H1 (cell line): ENCODE measurements around the gene ST6GALNAC3. TPM values are rescaled to one million over a fixed set of nuclear protein-coding genes. Genes with fewer than 3 reads are reported as not detected.

Experiments
- CTCF ChIA-PET: fragments of 300-600 bp; sonication (Branson Sonifier 250); formaldehyde crosslinking; loops from one replicate; lab custom pipeline; 2021; ENCODE audit not compliant: partially characterized antibody; lab: Charles Lee
- POLR2A ChIA-PET: fragments of 300-600 bp; sonication (Branson Sonifier 250); formaldehyde crosslinking; loops from one replicate; lab custom pipeline; 2021; ENCODE audit warnings: inconsistent platforms; ENCODE audit not compliant: partially characterized antibody; lab: Charles Lee
- DNase-seq, 2 experiments: peaks; one replicate each; pipeline versions ENCODE4 v3.0.0 to v3.0.0-alpha.2; 2010 to 2022; ENCODE audit warnings: low spot score in 2 of 2, low read depth in 1 of 2, mixed read lengths in 1 of 2
- FAIRE-seq: peaks from 2 replicates; lab custom pipeline; 2011; peaks lifted over from hg19 to GRCh38; lab: Jason Lieb, UNC
- H2AFZ ChIP-seq: 2 replicates; pipeline ENCODE4 v1.8.1; 2012; ENCODE audit warnings: low read length, inconsistent platforms
- H2AK5ac ChIP-seq: 2 replicates; pipeline ENCODE4 v1.6.1; 2013; ENCODE audit warnings: low read depth, low read length
- H2BK120ac ChIP-seq: replicated peaks from 2 replicates; pipeline ENCODE3; 2013; ENCODE audit warnings: low read depth, low read length, inconsistent platforms
- H2BK12ac ChIP-seq: 2 replicates; pipeline ENCODE4 v1.6.1; 2013; ENCODE audit warnings: low read depth, low read length
- H2BK15ac ChIP-seq: 2 replicates; pipeline ENCODE4 v1.6.1; 2013; ENCODE audit warnings: low read length
- H2BK20ac ChIP-seq: 2 replicates; pipeline ENCODE4 v1.6.1; 2013; ENCODE audit warnings: low read length
- H2BK5ac ChIP-seq: 2 replicates; pipeline ENCODE4 v1.6.1; 2013; ENCODE audit warnings: low read depth, low read length
- H3K14ac ChIP-seq: 2 replicates; pipeline ENCODE4 v1.6.1; 2013; ENCODE audit warnings: inconsistent platforms; ENCODE audit not compliant: insufficient read length
- H3K18ac ChIP-seq: 2 replicates; pipeline ENCODE4 v1.6.1; 2013; ENCODE audit warnings: low read length; ENCODE audit errors: extremely low read depth
- H3K23ac ChIP-seq: 2 replicates; pipeline ENCODE4 v1.6.1; 2013; ENCODE audit warnings: inconsistent platforms; ENCODE audit not compliant: insufficient read length
- H3K23me2 ChIP-seq: 2 replicates; pipeline ENCODE4 v1.6.1; 2013; ENCODE audit warnings: low read depth, low read length
- H3K27ac ChIP-seq: 2 replicates; pipeline ENCODE4 v1.6.1; 2011; ENCODE audit warnings: low read depth, low read length, inconsistent platforms
- H3K27me3 ChIP-seq, 4 experiments: replicated peaks in 1 of 4; 1 replicate in 1 of 4; 2 replicates in 3 of 4; pipeline versions ENCODE4 v1.6.1 to v1.8.1; 2011 to 2013; ENCODE audit warnings: low read length in 3 of 4, mild to moderate bottlenecking in 3 of 4, inconsistent platforms in 2 of 4, mixed read lengths in 2 of 4, moderate library complexity in 1 of 4; ENCODE audit not compliant: control insufficient read depth in 3 of 4, insufficient read depth in 3 of 4; ENCODE audit errors: extremely low read depth in 1 of 4
- H3K36me3 ChIP-seq, 4 experiments: 2 replicates each; pipeline versions ENCODE4 v1.6.1 to v1.8.1; 2011 to 2013; ENCODE audit warnings: mild to moderate bottlenecking in 4 of 4, low read length in 3 of 4, moderate library complexity in 2 of 4, control low read depth in 1 of 4, inconsistent platforms in 1 of 4; ENCODE audit not compliant: insufficient read depth in 4 of 4, control insufficient read depth in 2 of 4
- H3K4ac ChIP-seq: replicated peaks from 2 replicates; pipeline ENCODE3; 2013; ENCODE audit warnings: low read length, low read depth, mixed read lengths, inconsistent platforms; ENCODE audit not compliant: insufficient read length
- H3K4me1 ChIP-seq, 4 experiments: replicated peaks in 1 of 4; 1 replicate in 1 of 4; 2 replicates in 3 of 4; pipeline versions ENCODE4 v1.6.1 to v1.8.1; 2011 to 2013; ENCODE audit warnings: low read length in 3 of 4, inconsistent platforms in 2 of 4, mixed read lengths in 1 of 4; ENCODE audit not compliant: insufficient read depth in 4 of 4, control insufficient read depth in 3 of 4
- H3K4me2 ChIP-seq, 2 experiments: 2 replicates each; pipeline versions ENCODE4 v1.6.1 to v1.8.1; 2011 to 2013; ENCODE audit warnings: low read depth in 2 of 2, low read length in 2 of 2, control low read depth in 1 of 2, inconsistent platforms in 1 of 2, mild to moderate bottlenecking in 1 of 2; ENCODE audit not compliant: insufficient read depth in 1 of 2
- H3K4me3 ChIP-seq, 4 experiments: fragments of 200-600, 300-600 bp in 1 of 4; sonication (generic), shearing (Covaris generic), sonication (Bioruptor Twin) in 1 of 4; 2 replicates each; pipeline versions ENCODE4 v1.5.1 to v1.8.1; 2011 to 2016; ENCODE audit warnings: low read length in 4 of 4, low read depth in 3 of 4, control low read depth in 2 of 4, inconsistent platforms in 2 of 4, mild to moderate bottlenecking in 2 of 4, mixed read lengths in 1 of 4, moderate library complexity in 1 of 4; ENCODE audit not compliant: insufficient read depth in 2 of 4; ENCODE audit errors: extremely low read depth in 1 of 4
- H3K56ac ChIP-seq: replicated peaks from 2 replicates; pipeline ENCODE3; 2013; ENCODE audit warnings: low read depth, mild to moderate bottlenecking, mixed read lengths, low read length, inconsistent platforms; ENCODE audit not compliant: insufficient read length
- H3K79me1 ChIP-seq: 2 replicates; pipeline ENCODE4 v1.6.1; 2013; ENCODE audit warnings: low read depth, low read length, control low read depth
- H3K79me2 ChIP-seq, 2 experiments: 2 replicates each; pipeline versions ENCODE4 v1.6.1 to v1.8.1; 2012 to 2013; ENCODE audit warnings: low read length in 2 of 2, mild to moderate bottlenecking in 2 of 2, inconsistent platforms in 1 of 2; ENCODE audit not compliant: insufficient read depth in 2 of 2, control insufficient read depth in 1 of 2
- H3K9ac ChIP-seq, 4 experiments: replicated peaks in 1 of 4; 1 replicate in 1 of 4; 2 replicates in 3 of 4; pipeline versions ENCODE4 v1.6.1 to v1.8.1; 2011 to 2013; ENCODE audit warnings: low read depth in 3 of 4, low read length in 3 of 4, control low read depth in 2 of 4, mild to moderate bottlenecking in 2 of 4, moderate library complexity in 2 of 4, inconsistent platforms in 1 of 4; ENCODE audit errors: extremely low read depth in 1 of 4
- H3K9me3 ChIP-seq, 2 experiments: 2 replicates each; pipeline versions ENCODE4 v1.6.1 to v1.8.1; 2012 to 2013; ENCODE audit warnings: mild to moderate bottlenecking in 2 of 2, moderate library complexity in 2 of 2, control low read depth in 1 of 2, inconsistent platforms in 1 of 2, low read depth in 1 of 2, low read length in 1 of 2, mixed read lengths in 1 of 2; ENCODE audit not compliant: insufficient read depth in 2 of 2
- H4K20me1 ChIP-seq, 2 experiments: replicated peaks in 1 of 2; 2 replicates each; pipeline versions ENCODE3 to v1.8.1; 2011 to 2013; ENCODE audit warnings: inconsistent platforms in 2 of 2, low read length in 2 of 2, mild to moderate bottlenecking in 1 of 2; ENCODE audit not compliant: insufficient read depth in 2 of 2, control insufficient read depth in 1 of 2
- H4K5ac ChIP-seq: 2 replicates; pipeline ENCODE4 v1.6.1; 2013; ENCODE audit warnings: low read length, low read depth, mixed read lengths, inconsistent platforms; ENCODE audit not compliant: insufficient read length
- H4K8ac ChIP-seq: 2 replicates; pipeline ENCODE4 v1.8.0; 2013; ENCODE audit warnings: mild to moderate bottlenecking, moderate library complexity, low read length, inconsistent platforms; ENCODE audit not compliant: insufficient read depth; ENCODE audit errors: extremely low read depth
- H4K91ac ChIP-seq: replicated peaks from 2 replicates; pipeline ENCODE3; 2013; ENCODE audit warnings: low read length, mixed read lengths, inconsistent platforms; ENCODE audit not compliant: insufficient read length
- EGR1 ChIP-seq: IDR thresholded peaks from 2 replicates; pipeline ENCODE4 v1.6.1; 2011; ENCODE audit warnings: low read depth, low read length, borderline replicate concordance
- RFX5 ChIP-seq: IDR thresholded peaks from 2 replicates; pipeline ENCODE4 v1.6.1; 2011; ENCODE audit warnings: low read depth, low read length, improper control_type of control experiment, borderline replicate concordance
- SIN3A ChIP-seq, 2 experiments: IDR thresholded peaks in 1 of 2; conservative IDR thresholded peaks in 1 of 2; 2 replicates each; pipeline ENCODE4 v1.6.1; 2011 to 2012; ENCODE audit warnings: low read length in 2 of 2, improper control_type of control experiment in 1 of 2, low read depth in 1 of 2, mild to moderate bottlenecking in 1 of 2
- YY1 ChIP-seq: IDR thresholded peaks from 2 replicates; pipeline ENCODE4 v1.6.1; 2011; ENCODE audit warnings: low read depth, mild to moderate bottlenecking, low read length
- WGBS, 2 experiments: shearing (Covaris generic) in 1 of 2; methylation state at CpG; one replicate each; pipeline versions ENCODE4 v1.1.6 to v1.1.7; 2013 to 2015; ENCODE audit warnings: low lambda C conversion rate in 2 of 2, mixed read lengths in 2 of 2, inconsistent platforms in 1 of 2, low coverage in 1 of 2, missing lambda C conversion rate in 1 of 2; ENCODE audit not compliant: insufficient replicate concordance in 2 of 2, insufficient coverage in 1 of 2, insufficient read length in 1 of 2; ENCODE audit errors: extremely low coverage in 1 of 2, missing lambda C conversion rate in 1 of 2; 5-methylcytosine and 5-hydroxymethylcytosine counted together
- polyA plus RNA-seq, 7 experiments: library from polyadenylated mRNA; depleted of rRNA in 3 of 7; stranded (reverse) in 5 of 7; unstranded in 2 of 7; fragments of >200 nt in 5 of 7; fragments of 200-250 nt in 2 of 7; gene quantifications; 1 replicate in 5 of 7; 2 replicates in 1 of 7; 4 replicates in 1 of 7; pipeline versions ENCODE4 v1.2.1 to v1.2.3, GENCODE V29; 2011 to 2013; ENCODE audit warnings: missing spikeins in 2 of 7, mixed read lengths in 2 of 7
- total RNA-seq: library from RNA; stranded (reverse); fragmentation: NEBNext Ultra II Directional; extraction: Animal tissue kit (Norgen Biotek cat#: 25700); gene quantifications from 2 replicates; pipeline ENCODE4 v1.2.1, GENCODE V29; 2021

The ST6GALNAC3 gene
- total and polyA plus RNA-seq, 2 of the 8 experiments (the other 6 are each of a cell fraction or from before 2014, with no cell fraction given): 4.9 to 19.0 TPM

DNA sequence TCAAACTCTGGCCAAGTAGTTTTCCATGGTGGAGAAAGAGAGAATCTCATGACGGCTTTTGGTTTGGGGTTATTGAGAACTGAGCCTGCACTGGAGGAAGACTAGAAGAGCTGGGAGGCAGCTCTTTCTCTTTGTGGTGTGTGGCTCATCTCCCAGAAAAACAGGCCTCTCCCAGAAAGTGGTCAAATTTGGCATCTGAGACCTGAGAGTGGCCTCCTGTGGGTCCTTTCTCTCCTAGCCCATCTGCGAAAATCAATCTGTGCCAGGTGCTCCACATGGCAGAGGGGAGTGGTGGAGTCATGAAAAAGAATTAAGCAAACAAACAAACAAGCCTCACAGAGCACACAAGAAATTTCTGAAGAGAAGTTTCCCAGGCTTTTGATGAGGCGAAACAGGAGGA, 305.0 kb downstream of the ST6GALNAC3 start:
- no peak overlapping the region for H3K14ac ChIP-seq
- H3K9me3 ChIP-seq: peaks cover 0 to 3% of the 10 kb centered on the region in 2 experiments; a peak in 1 of 4 replicates
- no peak overlapping the region for H3K18ac ChIP-seq
- no peak overlapping the region for H3K4me3 ChIP-seq
- H2AK5ac ChIP-seq: no peak overlapping the region
- no peak overlapping the region for H4K8ac ChIP-seq
- no peak overlapping the region for H2BK15ac ChIP-seq
- H2BK120ac ChIP-seq: no peak overlapping the region
- no peak overlapping the region for H2BK5ac ChIP-seq
- H4K91ac ChIP-seq: no peak overlapping the region
- no peak overlapping the region for H4K5ac ChIP-seq
- peaks cover 0 to 5% (median 0%) of the 10 kb centered on the region in 4 experiments; a peak in 2 of 7 replicates for H3K4me1 ChIP-seq
- H3K27me3 ChIP-seq: no peaks in the 10 kb centered on the region
- no peaks in the 10 kb centered on the region for H4K20me1 ChIP-seq
- FAIRE-seq (no peak), DNase-seq (no peak)
- no peak overlapping the region for H2BK20ac ChIP-seq
- H3K23ac ChIP-seq: no peak overlapping the region
- no peak overlapping the region for H3K9ac ChIP-seq
- no peak overlapping the region for H2AFZ ChIP-seq
- TF ChIP-seq RFX5: no peak
- no peak for TF ChIP-seq YY1
- no peak for TF ChIP-seq SIN3A (conservative IDR thresholded peaks at IDR 0.05 in 1 of 2, IDR thresholded peaks at IDR 0.05 in 1 of 2; ENCODE audit: low read depth in 1 of 2, low read length in 2 of 2)
- TF ChIP-seq EGR1: no peak
- ChIA-PET CTCF (no interaction called here), POLR2A (no interaction called here)
- no peaks in the 10 kb centered on the region for H3K79me1 ChIP-seq
- 89% methylated on average over 3 of the region's 3 CpGs; no CpG with 5 or more reads in 1 of the 2 experiments for whole genome bisulfite sequencing, 2 experiments
- H3K36me3 ChIP-seq: no peaks in the 10 kb centered on the region
- H3K56ac ChIP-seq: no peak overlapping the region
- H2BK12ac ChIP-seq: no peak overlapping the region
- no peaks in the 10 kb centered on the region for H3K79me2 ChIP-seq
- no peaks in the 10 kb centered on the region for H3K23me2 ChIP-seq
- H3K4me2 ChIP-seq: no peak overlapping the region
- H3K4ac ChIP-seq: no peak overlapping the region
- no peak overlapping the region for H3K27ac ChIP-seq
